ENCODE results near the gene ANGPTL8. TPM values are rescaled to one million over a fixed set of nuclear protein-coding genes. Genes with fewer than 3 reads are reported as not detected.

ANGPTL8 gene
- total RNA-seq, 1 donor from 2014 or later, result not detected

DNA sequence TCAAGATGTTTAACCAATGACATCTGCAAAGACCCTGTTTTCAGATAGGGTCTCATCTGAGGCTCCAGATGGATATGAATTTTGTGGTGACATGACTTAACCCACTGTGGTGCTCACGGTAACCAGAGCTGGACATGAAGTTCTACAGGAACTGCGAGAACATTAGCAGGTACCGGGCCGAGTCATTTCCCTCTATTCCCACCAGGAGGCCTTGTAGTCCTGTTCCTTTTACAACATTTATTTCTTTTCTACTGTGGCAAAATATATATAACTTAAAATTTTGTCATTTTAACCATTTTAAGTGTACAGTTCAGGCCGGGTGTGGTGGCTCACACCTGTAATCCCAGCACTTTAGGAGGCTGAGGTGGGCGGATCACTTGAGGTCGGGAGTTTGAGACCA, 48.9 kb downstream of the ANGPTL8 start:
- peaks cover 24% of the 10 kb centered on the region for H3K4me1 Mint-ChIP-seq (ENCODE audit: unreplicated experiment)
- DNase-seq (ENCODE audit: extremely low spot score, unreplicated experiment), result no peak
- H3K27ac Mint-ChIP-seq (ENCODE audit: unreplicated experiment), result no peak overlapping the region
- no peak overlapping the region for H3K4me3 Mint-ChIP-seq (ENCODE audit: unreplicated experiment)
- no peaks in the 10 kb centered on the region for H3K27me3 Mint-ChIP-seq (ENCODE audit: unreplicated experiment)
- H3K36me3 Mint-ChIP-seq (ENCODE audit: unreplicated experiment), result no peaks in the 10 kb centered on the region
- H3K9me3 Mint-ChIP-seq (ENCODE audit: unreplicated experiment), result no peaks in the 10 kb centered on the region
- peak; percentile 54 for TF ChIP-seq CTCF (IDR thresholded peaks at IDR 0.05)

- Mint-ChIP-seq H3K9me3 (ENCODE audit: unreplicated experiment) (no peaks in the 10 kb centered on the region), H3K36me3 (ENCODE audit: unreplicated experiment) (no peaks in the 10 kb centered on the region), H3K4me1 (ENCODE audit: unreplicated experiment) (peaks cover 21% of the 10 kb centered on the region), H3K27ac (ENCODE audit: unreplicated experiment) (no peak overlapping the region), H3K4me3 (ENCODE audit: unreplicated experiment) (no peak overlapping the region), H3K27me3 (ENCODE audit: unreplicated experiment) (no peaks in the 10 kb centered on the region)
- no peak for TF ChIP-seq CTCF (IDR thresholded peaks at IDR 0.05)
- no peak for DNase-seq (ENCODE audit: extremely low spot score, unreplicated experiment)
Observed at GRCh38 chr19:11290256-11290655, 50.8 kb downstream of the ANGPTL8 start.

GRCh38 chr19:11291415-11291814, 52.0 kb downstream of the ANGPTL8 start:
- Mint-ChIP-seq H3K4me1 (ENCODE audit: unreplicated experiment) (peaks cover 20% of the 10 kb centered on the region), H3K27me3 (ENCODE audit: unreplicated experiment) (no peaks in the 10 kb centered on the region), H3K4me3 (ENCODE audit: unreplicated experiment) (no peak overlapping the region), H3K36me3 (ENCODE audit: unreplicated experiment) (no peaks in the 10 kb centered on the region), H3K9me3 (ENCODE audit: unreplicated experiment) (no peaks in the 10 kb centered on the region), H3K27ac (ENCODE audit: unreplicated experiment) (no peak overlapping the region)
- TF ChIP-seq CTCF (IDR thresholded peaks at IDR 0.05), result no peak
- no peak for DNase-seq (ENCODE audit: extremely low spot score, unreplicated experiment)

Other genes with a start within 250 kb of the ANGPTL8 start
- 75.4 and 96.9 TPM in 2 replicates for gene LDLR, start 150.2 kb upstream of the ANGPTL8 start, total RNA-seq
- 11.9 and 13.5 TPM in 2 replicates for gene SPC24, start 83.8 kb upstream of the ANGPTL8 start, total RNA-seq
- 386 and 387 TPM in 2 replicates for gene KANK2, start 42.1 kb upstream of the ANGPTL8 start, total RNA-seq
- 81.7 and 86.9 TPM in 2 replicates for gene DOCK6, start 22.9 kb downstream of the ANGPTL8 start, total RNA-seq
- gene TSPAN16, start 56.5 kb downstream of the ANGPTL8 start, total RNA-seq, result not detected in 2 replicates
- gene RAB3D, start 100.0 kb downstream of the ANGPTL8 start, total RNA-seq, result 2.6 and 4.3 TPM in 2 replicates
- 57.4 and 64.1 TPM in 2 replicates for gene TMEM205, start 106.6 kb downstream of the ANGPTL8 start, total RNA-seq
- 22.4 and 28.1 TPM in 2 replicates for gene CCDC159, start 106.9 kb downstream of the ANGPTL8 start, total RNA-seq
- 51.9 and 55.8 TPM in 2 replicates for gene PLPPR2, start 115.8 kb downstream of the ANGPTL8 start, total RNA-seq
- 1.3 and 2.4 TPM in 2 replicates for gene SWSAP1, start 135.0 kb downstream of the ANGPTL8 start, total RNA-seq
- 2.3 and 2.4 TPM in 2 replicates for gene EPOR, start 144.7 kb downstream of the ANGPTL8 start, total RNA-seq
- 1.1 and 1.9 TPM in 2 replicates for gene RGL3, start 179.7 kb downstream of the ANGPTL8 start, total RNA-seq
- not detected in 2 replicates for gene ODAD3, start 195.5 kb downstream of the ANGPTL8 start, total RNA-seq
- 398 and 415 TPM in 2 replicates for gene PRKCSH, start 196.0 kb downstream of the ANGPTL8 start, total RNA-seq
- gene ELAVL3, start 241.4 kb downstream of the ANGPTL8 start, total RNA-seq, result not detected in 2 replicates

Data from osteocyte (in vitro differentiated cells).